Neuronal stem cell (in vitro differentiated cells): ENCODE data around the gene LDLRAD2.
"Not testable (repeated sequence)": the region's sequence is repeated elsewhere in the genome, so short reads cannot be mapped to it uniquely, and the experiment has no call there.

ENCODE experiments used
- DNase-seq: peaks from one replicate; pipeline ENCODE4 v3.0.0-alpha.2; 2013; ENCODE audit warnings: low spot score
- H2AFZ ChIP-seq: one replicate; pipeline ENCODE4 v1.6.1; 2013; ENCODE audit warnings: mild to moderate bottlenecking, low read length, inconsistent platforms
- H2AK5ac ChIP-seq: 2 replicates; pipeline ENCODE4 v1.6.1; 2013; ENCODE audit warnings: low read depth, mild to moderate bottlenecking, inconsistent platforms, low read length, moderate library complexity, mixed read lengths
- H2BK120ac ChIP-seq: 2 replicates; pipeline ENCODE4 v1.6.1; 2013; ENCODE audit warnings: low read depth, mild to moderate bottlenecking, inconsistent platforms, low read length, moderate library complexity, mixed read lengths
- H2BK12ac ChIP-seq: one replicate; pipeline ENCODE4 v1.6.1; 2013; ENCODE audit warnings: low read length, inconsistent platforms
- H2BK15ac ChIP-seq: 2 replicates; pipeline ENCODE4 v1.6.1; 2013; ENCODE audit warnings: mild to moderate bottlenecking, low read length, inconsistent platforms, mixed read lengths
- H2BK5ac ChIP-seq: one replicate; pipeline ENCODE4 v1.6.1; 2013; ENCODE audit warnings: inconsistent platforms, mild to moderate bottlenecking, low read length, moderate library complexity
- H3K14ac ChIP-seq: one replicate; pipeline ENCODE4 v1.6.1; 2013; ENCODE audit warnings: low read length, inconsistent platforms
- H3K18ac ChIP-seq: 2 replicates; pipeline ENCODE4 v1.6.1; 2013; ENCODE audit warnings: low read length, inconsistent platforms
- H3K23ac ChIP-seq: 2 replicates; pipeline ENCODE4 v1.6.1; 2013; ENCODE audit warnings: low read depth, mild to moderate bottlenecking, mixed read lengths, low read length, inconsistent platforms; ENCODE audit not compliant: poor library complexity
- H3K27ac ChIP-seq: replicated peaks from 3 replicates; pipeline ENCODE4 v1.5.1; 2013; ENCODE audit warnings: low read length, inconsistent platforms
- H3K27me3 ChIP-seq, 3 experiments: 2 replicates each; pipeline ENCODE4 v1.6.1; 2013; ENCODE audit warnings: low read length in 3 of 3, mild to moderate bottlenecking in 2 of 3, inconsistent platforms in 1 of 3, low read depth in 1 of 3, mixed read lengths in 1 of 3, moderate library complexity in 1 of 3; ENCODE audit not compliant: control insufficient read depth in 3 of 3, insufficient read depth in 3 of 3
- H3K36me3 ChIP-seq, 2 donors: replicated peaks in 1 of 2; 2 replicates each; pipeline ENCODE4 v1.6.1; 2013; ENCODE audit warnings: low read length in 2 of 2; ENCODE audit not compliant: control insufficient read depth in 2 of 2, insufficient read depth in 2 of 2
- H3K4ac ChIP-seq: 2 replicates; pipeline ENCODE4 v1.6.1; 2013; ENCODE audit warnings: inconsistent platforms, mild to moderate bottlenecking, low read length, moderate library complexity
- H3K4me1 ChIP-seq, 2 donors: 1 replicate in 1 of 2; 2 replicates in 1 of 2; pipeline ENCODE4 v1.6.1; 2013; ENCODE audit warnings: low read length in 2 of 2, low read depth in 1 of 2; ENCODE audit not compliant: control insufficient read depth in 2 of 2, insufficient read depth in 1 of 2
- H3K4me2 ChIP-seq: one replicate; pipeline ENCODE4 v1.6.1; 2013; ENCODE audit warnings: mild to moderate bottlenecking, low read length, inconsistent platforms; ENCODE audit not compliant: insufficient read depth, poor library complexity, severe bottlenecking
- H3K4me3 ChIP-seq, 2 donors: 2 replicates each; pipeline ENCODE4 v1.5.1; 2013; ENCODE audit warnings: low read length in 2 of 2, mild to moderate bottlenecking in 2 of 2, inconsistent platforms in 1 of 2, moderate library complexity in 1 of 2
- H3K79me1 ChIP-seq: one replicate; pipeline ENCODE4 v1.6.1; 2013; ENCODE audit warnings: low read depth, mild to moderate bottlenecking, inconsistent platforms, low read length, moderate library complexity
- H3K9ac ChIP-seq: one replicate; pipeline ENCODE4 v1.6.1; 2013; ENCODE audit warnings: mild to moderate bottlenecking, low read depth, low read length, inconsistent platforms; ENCODE audit not compliant: poor library complexity
- H3K9me3 ChIP-seq, 2 donors: replicated peaks in 1 of 2; 2 replicates each; pipeline versions ENCODE3 to v1.6.1; 2013; ENCODE audit warnings: low read length in 2 of 2, mild to moderate bottlenecking in 2 of 2, inconsistent platforms in 1 of 2, low read depth in 1 of 2, mixed read lengths in 1 of 2, moderate library complexity in 1 of 2; ENCODE audit not compliant: control insufficient read depth in 2 of 2, insufficient read depth in 1 of 2
- H4K8ac ChIP-seq: one replicate; pipeline ENCODE4 v1.6.1; 2013; ENCODE audit warnings: low read depth, mild to moderate bottlenecking, inconsistent platforms, low read length, moderate library complexity
- H4K91ac ChIP-seq: one replicate; pipeline ENCODE4 v1.6.1; 2013; ENCODE audit warnings: low read length, low read depth, mild to moderate bottlenecking, inconsistent platforms; ENCODE audit not compliant: poor library complexity
- WGBS, 2 donors: extraction: QIAGEN DNeasy Blood & Tissue Kit; methylation state at CpG; one replicate each; pipeline ENCODE4 v1.1.7; 2013; ENCODE audit warnings: missing lambda C conversion rate in 2 of 2, mixed read lengths in 1 of 2; ENCODE audit not compliant: insufficient read length in 2 of 2, insufficient replicate concordance in 1 of 2; ENCODE audit errors: extremely low coverage in 2 of 2; 5-methylcytosine and 5-hydroxymethylcytosine counted together

The LDLRAD2 gene

GRCh38 chr1:21770602-21771001 is 41.5 kb upstream of the LDLRAD2 start:
- not testable (repeated sequence) for H3K4ac ChIP-seq, H2BK15ac ChIP-seq, H3K4me1 ChIP-seq, H3K36me3 ChIP-seq, H2BK5ac ChIP-seq, H3K9me3 ChIP-seq, H2AFZ ChIP-seq, H3K27ac ChIP-seq, H4K91ac ChIP-seq, H2BK120ac ChIP-seq, H3K18ac ChIP-seq, H3K14ac ChIP-seq, H3K4me2 ChIP-seq, H3K23ac ChIP-seq, H2AK5ac ChIP-seq, H3K4me3 ChIP-seq, H4K8ac ChIP-seq, H3K79me1 ChIP-seq, H3K9ac ChIP-seq, H2BK12ac ChIP-seq, H3K27me3 ChIP-seq, DNase-seq
- WGBS, 2 donors, result no CpG with 5 or more reads among the region's 9 CpGs

DNA sequence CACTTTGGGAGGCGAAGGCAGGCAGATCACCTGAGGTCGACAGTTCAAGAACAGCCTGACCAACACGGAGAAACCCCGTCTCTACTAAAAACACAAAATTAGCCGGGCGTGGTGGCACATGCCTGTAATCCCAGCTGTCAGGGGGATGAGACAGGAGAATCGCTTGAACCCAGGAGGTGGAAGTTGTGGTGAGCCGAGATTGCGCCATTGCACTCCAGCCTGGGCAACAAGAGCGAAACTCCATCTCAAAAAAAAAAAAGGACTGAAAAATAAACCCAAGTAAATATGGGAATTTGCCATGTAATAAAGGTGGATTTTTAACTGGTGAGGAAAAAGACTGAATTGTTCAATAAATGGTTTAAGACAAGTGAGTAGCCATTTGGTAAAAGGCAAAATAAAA is 40.4 kb upstream of the LDLRAD2 start:
- not testable (repeated sequence) for H2BK12ac ChIP-seq, H2AFZ ChIP-seq, H3K79me1 ChIP-seq, H2BK5ac ChIP-seq, H3K9me3 ChIP-seq, H3K23ac ChIP-seq, H2AK5ac ChIP-seq, H3K18ac ChIP-seq, H2BK120ac ChIP-seq, H2BK15ac ChIP-seq, H4K91ac ChIP-seq, H3K27me3 ChIP-seq, H3K4me2 ChIP-seq, H3K27ac ChIP-seq, H3K4me3 ChIP-seq, H3K4me1 ChIP-seq, H3K4ac ChIP-seq, H4K8ac ChIP-seq, H3K9ac ChIP-seq, DNase-seq, H3K14ac ChIP-seq
- no CpG with 5 or more reads among the region's 10 CpGs for WGBS, 2 donors
- H3K36me3 ChIP-seq, result peaks cover 0 to 12% of the 10 kb centered on the region in 2 donors

DNA sequence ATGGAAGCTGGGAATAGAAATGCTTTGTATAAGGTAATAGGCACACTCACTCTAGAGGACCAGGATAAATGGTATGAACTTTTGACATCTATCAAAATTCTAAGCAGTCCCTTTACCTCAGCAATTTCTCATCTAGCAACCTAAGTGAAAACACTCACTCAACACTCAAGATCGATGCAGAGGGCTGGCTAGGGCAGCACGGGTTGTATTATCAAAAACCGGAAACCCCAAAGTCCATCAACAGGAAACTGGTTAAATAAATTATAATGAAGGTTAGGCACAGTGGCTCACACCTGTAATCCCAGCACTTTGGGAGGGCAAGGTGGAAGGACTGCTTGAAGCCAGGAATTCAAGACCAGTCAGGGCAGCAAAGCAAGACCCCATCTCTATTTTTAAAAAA is 38.5 kb upstream of the LDLRAD2 start:
- no peak overlapping the region for H2BK120ac ChIP-seq
- H3K79me1 ChIP-seq, result peaks cover 1% of the 10 kb centered on the region
- no peak overlapping the region for H3K18ac ChIP-seq
- no peak overlapping the region for H3K4me2 ChIP-seq
- no peak overlapping the region for H4K91ac ChIP-seq
- H3K4me1 ChIP-seq, result no peaks in the 10 kb centered on the region
- WGBS, 2 donors, result no CpG with 5 or more reads among the region's 3 CpGs
- no peak overlapping the region for H2BK5ac ChIP-seq
- no peak overlapping the region for H4K8ac ChIP-seq
- no peak overlapping the region for H2BK15ac ChIP-seq
- no peak overlapping the region for H3K9ac ChIP-seq
- H2BK12ac ChIP-seq, result no peak overlapping the region
- no peak overlapping the region for H3K27ac ChIP-seq
- H3K23ac ChIP-seq, result no peak overlapping the region
- no peak overlapping the region for H3K4me3 ChIP-seq
- no peaks in the 10 kb centered on the region for H3K27me3 ChIP-seq
- H3K4ac ChIP-seq, result no peak overlapping the region
- H3K14ac ChIP-seq, result no peak overlapping the region
- peaks cover 0 to 13% of the 10 kb centered on the region in 2 donors for H3K9me3 ChIP-seq
- H2AFZ ChIP-seq, result no peak overlapping the region
- no peak overlapping the region for H2AK5ac ChIP-seq
- peaks cover 0 to 11% of the 10 kb centered on the region in 2 donors for H3K36me3 ChIP-seq
- DNase-seq, result no peak

DNA sequence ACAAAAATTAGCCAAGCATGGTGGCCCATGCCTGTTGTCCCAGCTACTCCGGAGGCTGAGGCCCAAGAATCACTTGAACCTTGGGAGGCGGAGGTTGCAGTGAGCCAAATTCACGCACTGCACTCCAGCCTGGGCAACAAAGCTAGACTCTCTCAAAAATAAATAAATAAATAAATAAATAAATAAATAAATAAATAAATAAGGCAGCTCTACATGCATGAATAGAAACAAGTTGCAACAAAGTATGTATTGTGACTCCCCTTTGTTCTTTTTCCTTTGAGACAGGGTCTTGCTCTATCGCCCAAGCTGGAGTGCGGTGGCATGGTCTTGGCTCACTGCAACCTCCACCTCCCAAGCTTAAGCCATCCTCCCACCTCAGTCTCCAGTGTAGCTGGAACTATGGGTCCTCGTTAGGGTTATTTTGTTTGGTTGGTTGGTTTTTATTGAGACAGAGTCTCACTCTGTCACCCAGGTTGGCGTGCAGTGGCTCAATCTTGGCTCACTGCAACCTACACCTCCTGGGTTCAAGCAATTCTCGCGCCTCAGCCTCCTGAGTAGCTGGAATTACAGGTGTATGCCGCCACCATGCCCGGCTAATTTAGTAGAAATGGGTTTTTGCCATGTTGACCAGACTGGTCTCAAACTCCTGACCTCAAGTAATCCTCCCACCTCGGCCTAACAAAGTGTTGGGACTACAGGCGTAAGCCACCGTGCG is 37.1 kb upstream of the LDLRAD2 start:
- Histone ChIP-seq H3K23ac (no peak overlapping the region), H2AFZ (no peak overlapping the region)

More for the DNA sequence above, 37.1 kb upstream of the LDLRAD2 start:
- H2BK120ac ChIP-seq, result no peak overlapping the region
- no peak overlapping the region for H2BK5ac ChIP-seq
- H3K14ac ChIP-seq, result no peak overlapping the region
- H3K4me1 ChIP-seq, result no peaks in the 10 kb centered on the region
- no peak overlapping the region for H2BK12ac ChIP-seq
- H3K27me3 ChIP-seq, result no peaks in the 10 kb centered on the region
- no peak overlapping the region for H3K4me3 ChIP-seq
- no peak overlapping the region for H3K4me2 ChIP-seq
- H3K36me3 ChIP-seq, result peaks cover 0 to 7% of the 10 kb centered on the region in 2 donors
- H2BK15ac ChIP-seq, result no peak overlapping the region
- WGBS, 2 donors, result no CpG with 5 or more reads among the region's 15 CpGs
- no peak overlapping the region for H3K4ac ChIP-seq
- H3K9me3 ChIP-seq, result peaks cover 0 to 13% of the 10 kb centered on the region in 2 donors
- H3K27ac ChIP-seq, result no peak overlapping the region
- no peak overlapping the region for H3K9ac ChIP-seq
- no peak overlapping the region for H2AK5ac ChIP-seq
- peaks cover 1% of the 10 kb centered on the region for H3K79me1 ChIP-seq
- no peak for DNase-seq
- no peak overlapping the region for H3K18ac ChIP-seq
- no peak overlapping the region for H4K91ac ChIP-seq
- no peak overlapping the region for H4K8ac ChIP-seq
